ENCODE results near the gene RELN. TPM values are rescaled to one million over a fixed set of nuclear protein-coding genes. Genes with fewer than 3 reads are reported as not detected.

Gene RELN
- total and polyA plus RNA-seq, 2 donors from 2014 or later = 0.95 to 5.4 TPM

GRCh38 chr7:103983201-103983977 lies 6.1 kb downstream of the RELN start:
- H3K9me3 ChIP-seq (ENCODE audit: control insufficient read depth in 2 of 3, insufficient read depth in 1 of 3, low read length in 3 of 3) = no peaks in the 10 kb centered on the region
- H3K4me3 ChIP-seq (ENCODE audit: low read length in 3 of 3) = no peak overlapping the region
- FAIRE-seq (no peak), DNase-seq (no peak)
- H3K27ac ChIP-seq (ENCODE audit: low read depth in 2 of 2, low read length in 2 of 2) = no peak overlapping the region
- H3K9ac ChIP-seq (ENCODE audit: low read length in 3 of 3) = no peak overlapping the region
- intact Hi-C loops (cut with DNase I) = no loop called here
- no peaks in the 10 kb centered on the region for H3K36me3 ChIP-seq (ENCODE audit: control insufficient read depth in 2 of 3, insufficient read depth in 3 of 3, low read length in 3 of 3)
- no peaks in the 10 kb centered on the region for H3K4me1 ChIP-seq (ENCODE audit: control insufficient read depth in 2 of 3, insufficient read depth in 2 of 3, low read depth in 1 of 3, low read length in 3 of 3)
- TF ChIP-seq CTCF (IDR thresholded peaks at IDR 0.05; ENCODE audit: borderline replicate concordance, extremely low read depth, insufficient read depth) = no peak
- H3K27me3 ChIP-seq (ENCODE audit: control insufficient read depth, insufficient read depth, low read length) = peaks cover 19% of the 10 kb centered on the region

GRCh38 chr7:103981003-103981423 lies 8.4 kb downstream of the RELN start:
- no peak for TF ChIP-seq CTCF (IDR thresholded peaks at IDR 0.05; ENCODE audit: borderline replicate concordance, extremely low read depth, insufficient read depth)
- no peaks in the 10 kb centered on the region for H3K4me1 ChIP-seq (ENCODE audit: control insufficient read depth in 2 of 3, insufficient read depth in 2 of 3, low read depth in 1 of 3, low read length in 3 of 3)
- H3K27ac ChIP-seq (ENCODE audit: low read depth in 2 of 2, low read length in 2 of 2) = no peak overlapping the region
- intact Hi-C loops (cut with DNase I) = no loop called here
- no peak overlapping the region for H3K9ac ChIP-seq (ENCODE audit: low read length in 3 of 3)
- DNase-seq = no peak
- FAIRE-seq = no peak
- no peak overlapping the region for H3K4me3 ChIP-seq (ENCODE audit: low read length in 3 of 3)
- H3K36me3 ChIP-seq (ENCODE audit: control insufficient read depth in 2 of 3, insufficient read depth in 3 of 3, low read length in 3 of 3) = no peaks in the 10 kb centered on the region
- H3K27me3 ChIP-seq (ENCODE audit: control insufficient read depth, insufficient read depth, low read length) = peaks cover 6% of the 10 kb centered on the region
- H3K9me3 ChIP-seq (ENCODE audit: control insufficient read depth in 2 of 3, insufficient read depth in 1 of 3, low read length in 3 of 3) = no peaks in the 10 kb centered on the region

- H3K9me3 ChIP-seq (ENCODE audit: control insufficient read depth in 2 of 3, insufficient read depth in 1 of 3, low read length in 3 of 3) = no peaks in the 10 kb centered on the region
- H3K27ac ChIP-seq (ENCODE audit: low read depth in 2 of 2, low read length in 2 of 2) = no peak overlapping the region
- no peaks in the 10 kb centered on the region for H3K4me1 ChIP-seq (ENCODE audit: control insufficient read depth in 2 of 3, insufficient read depth in 2 of 3, low read depth in 1 of 3, low read length in 3 of 3)
- H3K36me3 ChIP-seq (ENCODE audit: control insufficient read depth in 2 of 3, insufficient read depth in 3 of 3, low read length in 3 of 3) = no peaks in the 10 kb centered on the region
- no peak overlapping the region for H3K4me3 ChIP-seq (ENCODE audit: low read length in 3 of 3)
- no peak for TF ChIP-seq CTCF (IDR thresholded peaks at IDR 0.05; ENCODE audit: borderline replicate concordance, extremely low read depth, insufficient read depth)
- H3K27me3 ChIP-seq (ENCODE audit: control insufficient read depth, insufficient read depth, low read length) = no peaks in the 10 kb centered on the region
- FAIRE-seq (no peak), DNase-seq (no peak)
- intact Hi-C loops (cut with DNase I) = no loop called here
- H3K9ac ChIP-seq (ENCODE audit: low read length in 3 of 3) = no peak overlapping the region
Observed at GRCh38 chr7:103972779-103973434, 16.6 kb downstream of the RELN start.
